ENCODE data around the gene RBM6. TPM values are rescaled to one million over a fixed set of nuclear protein-coding genes. Genes with fewer than 3 reads are reported as not detected.
A peak's percentile ranks its signal among the peaks of the same experiment; 100 is the strongest.

The RBM6 gene
- total and polyA plus RNA-seq, 7 donors, result 21.6 to 42.8 (median 29.8) TPM

DNA sequence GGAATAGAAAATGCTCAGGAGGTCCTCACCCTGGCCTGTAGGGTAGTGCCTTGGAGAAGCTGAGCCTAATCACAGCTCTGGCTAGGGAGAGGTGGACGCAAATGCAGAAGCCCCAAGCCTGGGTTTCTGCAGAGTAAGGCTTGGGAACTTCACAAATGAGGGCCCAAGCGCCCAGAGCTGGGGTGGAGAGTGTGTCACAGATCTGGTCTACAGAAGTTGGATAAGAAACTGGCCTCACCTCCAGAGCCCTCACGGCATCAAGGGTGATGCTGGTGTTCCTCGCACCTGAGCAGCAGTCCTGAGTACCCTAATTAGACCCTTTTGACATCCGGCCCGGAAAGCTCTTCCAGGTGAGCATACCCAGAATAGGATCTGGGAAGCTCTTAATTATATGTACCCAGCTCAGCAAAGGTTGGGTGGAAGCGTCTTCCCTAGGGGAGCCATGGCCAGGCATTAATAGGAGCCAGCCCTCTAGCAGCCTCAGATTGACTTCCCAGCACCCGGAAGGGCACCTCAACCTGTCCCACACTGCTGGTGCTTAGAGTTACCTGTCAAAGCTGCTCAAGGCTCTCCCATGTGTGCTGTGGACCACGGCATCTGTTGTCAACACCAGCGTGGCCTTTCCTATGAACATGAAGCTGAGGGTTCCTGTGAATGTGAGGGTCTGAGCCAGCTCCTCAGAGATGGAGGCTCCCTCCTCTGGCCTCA is 180.6 kb downstream of the RBM6 start:
- intact Hi-C loops (cut with DNase I), result loop anchor here (1.0 to 5.0 kb wide), 3 partner anchors 69 to 152 kb away; no protein-coding TSS in a partner anchor
- TF ChIP-seq, protein P1, sequence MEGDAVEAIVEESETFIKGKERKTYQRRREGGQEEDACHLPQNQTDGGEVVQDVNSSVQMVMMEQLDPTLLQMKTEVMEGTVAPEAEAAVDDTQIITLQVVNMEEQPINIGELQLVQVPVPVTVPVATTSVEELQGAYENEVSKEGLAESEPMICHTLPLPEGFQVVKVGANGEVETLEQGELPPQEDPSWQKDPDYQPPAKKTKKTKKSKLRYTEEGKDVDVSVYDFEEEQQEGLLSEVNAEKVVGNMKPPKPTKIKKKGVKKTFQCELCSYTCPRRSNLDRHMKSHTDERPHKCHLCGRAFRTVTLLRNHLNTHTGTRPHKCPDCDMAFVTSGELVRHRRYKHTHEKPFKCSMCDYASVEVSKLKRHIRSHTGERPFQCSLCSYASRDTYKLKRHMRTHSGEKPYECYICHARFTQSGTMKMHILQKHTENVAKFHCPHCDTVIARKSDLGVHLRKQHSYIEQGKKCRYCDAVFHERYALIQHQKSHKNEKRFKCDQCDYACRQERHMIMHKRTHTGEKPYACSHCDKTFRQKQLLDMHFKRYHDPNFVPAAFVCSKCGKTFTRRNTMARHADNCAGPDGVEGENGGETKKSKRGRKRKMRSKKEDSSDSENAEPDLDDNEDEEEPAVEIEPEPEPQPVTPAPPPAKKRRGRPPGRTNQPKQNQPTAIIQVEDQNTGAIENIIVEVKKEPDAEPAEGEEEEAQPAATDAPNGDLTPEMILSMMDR (IDR thresholded peaks at IDR 0.05), result no peak
- Histone ChIP-seq H3K4me3 (no peak overlapping the region), H3K9me3 (no peaks in the 10 kb centered on the region), H3K27ac (no peak overlapping the region), H3K4me1 (peaks cover 4% of the 10 kb centered on the region), H3K36me3 (ENCODE audit: insufficient read depth in 1 of 2, low read depth in 1 of 2) (peaks cover 11 to 60% of the 10 kb centered on the region in 2 donors), H3K27me3 (ENCODE audit: insufficient read depth in 3 of 3, low read length in 2 of 3) (no peaks in the 10 kb centered on the region)
- DNase-seq, result no peak
- peak in 2 of 4 donors; percentile 2 to 3 for ATAC-seq
- WGBS, 3 donors, result 59 to 81% (median 72%) methylated on average over 10 of the region's 10 CpGs

DNA sequence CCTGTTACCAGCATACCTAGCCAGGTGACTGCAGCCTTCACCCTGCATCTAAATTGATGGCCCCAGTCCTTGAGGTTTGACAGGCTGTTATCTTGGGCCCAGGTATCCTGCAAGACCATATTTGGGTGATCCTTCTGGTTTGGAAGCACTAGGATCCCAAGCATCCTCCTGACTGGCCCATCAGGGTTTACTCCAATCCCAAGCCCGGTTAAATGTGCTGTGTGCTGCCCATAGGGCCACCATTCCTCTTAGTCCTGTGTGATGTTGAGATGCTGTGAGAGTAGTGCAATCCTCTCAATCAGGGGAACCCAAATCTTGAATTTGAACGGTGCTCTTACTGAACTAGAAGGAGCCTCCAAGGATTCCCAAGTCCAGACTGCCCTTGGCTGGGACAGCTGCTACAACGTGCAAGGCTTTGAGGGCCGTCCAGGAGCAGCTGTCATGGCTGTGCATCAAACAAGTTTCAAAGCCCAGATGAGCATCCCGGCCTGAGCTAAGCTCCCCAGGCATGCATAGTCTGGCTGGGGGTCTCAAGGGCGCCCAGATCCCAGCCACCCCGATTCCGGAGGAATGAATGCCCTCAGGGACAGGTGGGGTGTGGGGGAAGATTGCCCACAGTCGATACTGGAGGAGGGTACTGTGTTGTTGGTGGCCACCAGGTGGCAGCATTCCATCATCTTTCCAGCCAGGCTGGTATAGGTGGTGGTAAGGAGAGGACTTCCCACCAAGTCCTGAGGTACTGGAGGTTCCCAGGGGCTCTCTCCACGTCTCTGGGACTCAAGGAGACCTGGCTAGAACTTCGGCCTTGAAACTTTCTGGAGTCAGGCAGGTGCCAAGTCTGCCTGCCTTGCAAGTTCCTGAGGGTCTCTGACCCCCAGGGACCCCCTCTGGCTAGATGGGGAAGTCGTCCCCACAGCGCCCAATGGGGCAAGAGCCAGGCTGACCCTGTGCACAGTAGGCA is 181.4 kb downstream of the RBM6 start:
- WGBS, 3 donors, result 21 to 26% (median 23%) methylated on average over 13 of the region's 13 CpGs
- intact Hi-C loops (cut with DNase I), result loop anchor here (1.0 to 5.0 kb wide), 3 partner anchors 68 to 151 kb away; no protein-coding TSS in a partner anchor

DNA sequence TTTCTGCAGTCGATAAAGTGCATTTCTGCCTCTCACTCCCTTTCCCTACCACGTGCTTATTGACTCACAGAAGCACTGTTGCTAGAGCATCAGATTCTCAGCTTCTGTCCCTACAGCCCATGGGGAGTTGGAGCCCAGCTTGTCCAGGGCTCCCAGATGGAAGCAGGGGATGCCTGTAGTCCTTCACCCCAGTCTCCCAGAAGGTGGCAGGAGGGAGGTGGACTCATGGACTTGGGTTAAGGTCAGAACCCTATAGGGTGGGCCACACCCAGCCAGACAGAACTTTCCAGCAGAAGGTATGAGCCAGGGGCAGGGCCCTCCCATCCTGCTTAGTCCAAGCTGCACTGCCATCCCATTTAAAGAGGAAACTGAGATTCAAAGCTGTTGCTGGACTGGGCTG is 182.1 kb downstream of the RBM6 start:
- Histone ChIP-seq H3K4me1 (peaks cover 4% of the 10 kb centered on the region), H3K9me3 (no peaks in the 10 kb centered on the region), H3K4me3 (no peak overlapping the region), H3K27ac (no peak overlapping the region), H3K27me3 (ENCODE audit: insufficient read depth in 3 of 3, low read length in 2 of 3) (no peaks in the 10 kb centered on the region), H3K36me3 (ENCODE audit: insufficient read depth in 1 of 2, low read depth in 1 of 2) (peaks cover 2 to 44% of the 10 kb centered on the region in 2 donors)
- DNase-seq, result no peak
- TF ChIP-seq, protein P1 (IDR thresholded peaks at IDR 0.05), result no peak
- intact Hi-C loops (cut with DNase I), result loop anchor here (5.0 kb wide), 2 partner anchors 110 to 150 kb away; no protein-coding TSS in a partner anchor
- ATAC-seq, result peak in 1 of 4 donors; percentile 12
- WGBS, 3 donors, result 68 to 84% (median 80%) methylated on average over 2 of the region's 2 CpGs

More for the DNA sequence above, 181.4 kb downstream of the RBM6 start:
- H3K4me3 ChIP-seq, result no peak overlapping the region
- TF ChIP-seq, protein P1 (IDR thresholded peaks at IDR 0.05), result peak; percentile 87
- ATAC-seq (peak; percentile 84 to 90 (median 86)), DNase-seq (peak; percentile 72 to 88)
- H3K27ac ChIP-seq, result no peak overlapping the region
- peaks cover 5 to 51% of the 10 kb centered on the region in 2 donors for H3K36me3 ChIP-seq (ENCODE audit: insufficient read depth in 1 of 2, low read depth in 1 of 2)
- H3K4me1 ChIP-seq, result peaks cover 4% of the 10 kb centered on the region
- H3K9me3 ChIP-seq, result no peaks in the 10 kb centered on the region
- H3K27me3 ChIP-seq (ENCODE audit: insufficient read depth in 3 of 3, low read length in 2 of 3), result no peaks in the 10 kb centered on the region

DNA sequence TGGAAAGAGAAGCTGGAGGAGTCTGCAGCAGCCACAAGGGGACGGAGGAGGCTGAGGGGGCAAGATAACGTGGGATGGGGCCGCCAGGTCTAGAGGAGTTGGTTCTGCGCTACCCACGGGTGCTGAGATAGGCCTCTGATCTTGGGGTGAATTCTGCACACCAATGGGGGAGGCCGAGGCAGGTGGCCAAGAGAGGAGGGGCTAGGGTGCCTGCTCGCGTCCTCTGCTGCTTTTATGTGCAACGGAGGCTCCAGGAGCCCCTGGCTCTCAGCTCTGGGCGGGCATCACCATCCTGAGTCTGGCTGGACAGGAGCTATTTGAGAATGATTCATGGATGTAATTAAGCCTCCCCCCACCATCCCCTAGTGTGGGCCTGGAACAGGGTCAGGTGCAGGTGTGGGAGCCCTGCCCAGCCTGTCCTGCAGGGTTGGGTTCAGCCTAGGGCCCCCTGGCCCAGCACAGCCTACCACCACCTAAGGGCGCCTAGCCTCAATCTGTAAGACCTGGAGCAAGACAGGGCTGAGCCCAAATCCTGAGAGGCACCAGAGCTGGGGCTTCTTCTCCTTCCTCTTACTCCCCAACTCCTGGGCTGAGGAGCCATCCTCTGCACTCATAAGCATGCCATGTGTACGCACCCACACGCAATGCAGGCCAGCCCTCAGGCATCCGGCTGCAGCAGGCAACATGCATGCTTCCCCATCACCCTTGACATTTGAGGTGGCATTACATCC is 182.9 kb downstream of the RBM6 start:
- H3K9me3 ChIP-seq, result no peaks in the 10 kb centered on the region
- TF ChIP-seq, protein P1 (IDR thresholded peaks at IDR 0.05), result no peak
- intact Hi-C loops (cut with DNase I), result loop anchor here (5.0 kb wide), 2 partner anchors 109 to 149 kb away; no protein-coding TSS in a partner anchor
- peaks cover 2 to 37% of the 10 kb centered on the region in 2 donors for H3K36me3 ChIP-seq (ENCODE audit: insufficient read depth in 1 of 2, low read depth in 1 of 2)
- H3K27me3 ChIP-seq (ENCODE audit: insufficient read depth in 3 of 3, low read length in 2 of 3), result no peaks in the 10 kb centered on the region
- no peak for DNase-seq
- ATAC-seq, result no peak
- 65 to 84% (median 75%) methylated on average over 13 to 14 of the region's 14 CpGs for WGBS, 3 donors
- H3K27ac ChIP-seq, result no peak overlapping the region
- H3K4me3 ChIP-seq, result no peak overlapping the region
- H3K4me1 ChIP-seq, result peaks cover 4% of the 10 kb centered on the region

Measured in psoas muscle (tissue), 8 donors.